ENCODE measurements around the gene E4F1. TPM values are rescaled to one million over a fixed set of nuclear protein-coding genes. Genes with fewer than 3 reads are reported as not detected.
"Not testable (repeated sequence)": the region's sequence is repeated elsewhere in the genome, so short reads cannot be mapped to it uniquely, and the experiment has no call there.

Gene E4F1
- total RNA-seq, 2 experiments from 2014 or later, result 25.6 to 29.4 TPM

DNA sequence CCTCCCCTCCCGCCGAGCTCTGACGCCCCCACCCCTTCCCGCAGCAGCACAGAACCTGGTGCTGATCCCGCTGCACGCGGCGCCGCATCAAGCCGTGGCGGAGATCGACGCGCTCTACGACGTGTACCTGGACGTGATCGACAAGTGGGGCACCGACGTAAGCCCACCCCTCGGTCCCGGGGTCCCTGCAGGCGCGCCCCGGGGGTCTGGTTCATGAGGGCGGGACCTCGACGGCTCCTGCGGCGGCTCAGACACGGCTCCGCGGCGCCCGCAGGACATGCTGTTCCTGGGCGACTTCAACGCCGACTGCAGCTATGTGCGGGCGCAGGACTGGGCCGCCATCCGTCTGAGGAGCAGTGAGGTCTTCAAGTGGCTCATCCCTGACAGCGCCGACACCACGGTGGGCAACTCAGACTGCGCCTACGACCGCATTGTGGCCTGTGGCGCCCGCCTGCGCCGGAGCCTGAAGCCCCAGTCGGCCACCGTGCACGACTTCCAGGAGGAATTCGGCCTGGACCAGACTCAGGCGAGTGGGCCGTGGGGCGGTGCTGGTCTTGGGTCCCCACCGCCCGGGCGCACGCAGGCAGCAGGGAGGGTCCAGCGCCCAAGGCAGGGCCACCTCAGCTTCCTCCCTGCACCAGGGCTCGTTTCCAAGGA is 14.2 kb downstream of the E4F1 start:
- POLR2A ChIA-PET, result no interaction called here
- CTCF ChIA-PET, result interaction anchor here (2.3 kb wide), 1 partner anchor 14 kb away, joined by 7 read pairs; the partner anchor contains the start of gene ECI1

GRCh38 chr16:2238150-2238837 is 14.9 kb downstream of the E4F1 start:
- CTCF ChIA-PET, result interaction anchor here (2.3 kb wide), 1 partner anchor 14 kb away, joined by 7 read pairs; the partner anchor contains the start of gene ECI1

DNA sequence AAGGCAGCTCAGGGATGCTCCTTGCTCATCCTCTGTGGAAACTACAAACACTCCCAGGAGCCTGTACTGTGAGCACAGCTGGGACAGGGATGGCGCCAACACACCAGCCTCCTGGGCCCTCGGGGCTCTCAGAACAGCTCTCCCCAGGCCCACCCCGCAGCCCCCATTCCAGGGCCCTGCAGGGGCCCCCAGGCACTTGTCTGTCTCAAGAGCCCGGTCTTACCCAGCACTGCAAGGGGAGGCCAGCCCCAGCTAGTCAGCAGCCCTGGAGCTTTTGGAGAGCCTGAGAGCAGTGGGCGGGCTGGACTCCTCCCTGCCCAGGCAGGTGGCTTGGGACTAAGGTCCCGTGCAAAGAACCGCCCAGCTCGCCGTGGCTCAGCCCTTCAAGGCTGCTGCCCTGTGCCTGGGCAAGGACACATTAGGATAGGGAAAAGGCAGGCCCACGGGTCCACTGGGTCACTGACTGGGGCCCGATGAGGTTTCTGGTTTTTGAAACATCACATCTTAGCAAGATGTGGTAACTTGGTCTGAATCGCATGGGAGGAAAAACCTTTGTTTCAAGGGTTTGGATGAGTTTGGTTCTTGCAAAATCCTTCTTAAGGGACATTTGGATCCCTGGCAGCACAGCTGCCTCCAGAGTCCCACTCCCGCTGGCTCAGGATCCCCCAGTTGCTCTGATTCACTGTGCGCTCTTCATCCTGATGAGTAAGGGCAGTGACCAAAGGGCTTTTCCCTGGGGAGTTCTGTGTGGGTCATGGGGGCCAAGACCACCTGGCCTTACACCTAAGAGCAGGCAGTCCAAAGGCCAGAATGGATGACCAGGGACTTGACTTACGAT is 15.7 kb downstream of the E4F1 start:
- CTCF ChIA-PET, result interaction anchor here (2.3 kb wide), 1 partner anchor 13 kb away, joined by 7 read pairs; the partner anchor contains the start of gene ECI1
- POLR2A ChIA-PET, result no interaction called here

More at GRCh38 chr16:2238150-2238837, 14.9 kb downstream of the E4F1 start:
- POLR2A ChIA-PET, result no interaction called here

DNA sequence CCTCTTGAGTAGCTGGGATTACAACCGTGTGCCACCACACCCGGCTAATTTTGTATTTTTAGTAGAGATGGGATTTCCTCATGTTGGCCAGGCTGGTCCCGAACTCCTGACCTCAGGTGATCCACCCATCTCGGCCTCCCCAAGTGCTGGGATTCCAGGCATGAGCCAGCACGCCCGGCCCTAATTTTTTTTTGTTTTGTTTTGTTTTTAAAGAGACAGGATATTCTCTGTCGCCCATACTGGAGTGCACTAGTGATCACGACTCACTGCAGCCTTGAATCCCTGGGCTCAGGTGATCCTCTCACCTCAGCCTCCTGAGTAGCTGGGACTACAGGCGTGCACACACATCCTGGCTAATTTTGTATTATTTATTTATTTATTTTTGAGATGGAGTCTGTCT is 16.9 kb downstream of the E4F1 start:
- CTCF ChIA-PET, result interaction anchor here (0.8 kb wide), 1 partner anchor 16 kb away, joined by 3 read pairs; no protein-coding TSS in a partner anchor
- POLR2A ChIA-PET, result not testable (repeated sequence)

- ChIA-PET POLR2A (no interaction called here), CTCF (interaction anchor here (1.5 kb wide), 1 partner anchor 20 kb away, joined by 3 read pairs; no protein-coding TSS in a partner anchor)
Measured at GRCh38 chr16:2242598-2242997, 19.2 kb downstream of the E4F1 start.

- CTCF ChIA-PET, result interaction anchor here (1.5 kb wide), 1 partner anchor 21 kb away, joined by 3 read pairs; no protein-coding TSS in a partner anchor
- POLR2A ChIA-PET, result no interaction called here
Measured at GRCh38 chr16:2243031-2243528, 19.7 kb downstream of the E4F1 start.

- ChIA-PET CTCF (interaction anchor here (1.5 kb wide), 1 partner anchor 21 kb away, joined by 3 read pairs; no protein-coding TSS in a partner anchor), POLR2A (no interaction called here)
Measured at GRCh38 chr16:2243781-2244180, 20.4 kb downstream of the E4F1 start.

- ChIA-PET CTCF (no interaction called here), POLR2A (no interaction called here)
Measured at GRCh38 chr16:2244301-2244700, 20.9 kb downstream of the E4F1 start.

- CTCF ChIA-PET, result no interaction called here
Measured at GRCh38 chr16:2244926-2245795, 21.8 kb downstream of the E4F1 start.

GRCh38 chr16:2246301-2246885 is 23.0 kb downstream of the E4F1 start:
- ChIA-PET CTCF (no interaction called here), POLR2A (no interaction called here)

More at GRCh38 chr16:2244926-2245795, 21.8 kb downstream of the E4F1 start:
- POLR2A ChIA-PET, result no interaction called here

- ChIA-PET POLR2A (interaction anchor here (0.5 to 2.1 kb wide), 9 partner anchors 14 to 882 kb away, joined by 3 to 14 read pairs (median 4); partner anchors contain the start of genes DNASE1L2, PGP and TRAF7), CTCF (interaction anchor here (1.3 to 2.5 kb wide), 9 partner anchors 12 to 242 kb away, joined by 3 to 15 read pairs (median 5); partner anchors contain the start of genes E4F1, PGP and RNPS1)
Measured at GRCh38 chr16:2250652-2251295, 27.4 kb downstream of the E4F1 start.

GRCh38 chr16:2251296-2252111 is 28.1 kb downstream of the E4F1 start, which contains the start of gene ECI1:
ECI1 (minus strand) TSS chr16:2251587; CDS start chr16:2251566, 21 bp downstream.
- ChIA-PET CTCF (interaction anchor here (1.3 to 2.5 kb wide), 9 partner anchors 13 to 243 kb away, joined by 3 to 15 read pairs (median 5); partner anchors contain the start of genes E4F1, PGP and RNPS1), POLR2A (interaction anchor here (0.5 to 2.1 kb wide), 9 partner anchors 15 to 287 kb away, joined by 3 to 14 read pairs (median 4); partner anchors contain the start of genes DNASE1L2, PGP and TRAF7)

DNA sequence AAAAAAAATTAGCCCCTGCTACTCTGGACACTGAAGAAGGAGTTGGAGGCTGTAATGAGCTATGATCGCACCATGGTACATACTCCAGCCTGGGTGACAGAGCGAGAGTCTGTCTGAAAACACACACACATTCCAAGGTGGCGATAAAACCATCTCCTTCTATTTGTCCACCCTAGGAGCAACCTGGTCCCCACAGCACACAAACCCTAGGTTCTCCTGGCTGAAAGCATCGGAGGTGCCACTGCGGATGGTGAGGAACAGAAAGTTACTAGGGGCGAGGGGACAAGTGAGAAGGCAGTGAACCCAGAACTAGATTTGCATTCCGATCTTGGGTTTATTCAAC is 29.4 kb downstream of the E4F1 start:
- POLR2A ChIA-PET, result interaction anchor here (0.5 to 1.2 kb wide), 2 partner anchors 16 to 40 kb away, joined by 4 to 5 read pairs; no protein-coding TSS in a partner anchor
- CTCF ChIA-PET, result interaction anchor here (1.8 to 2.0 kb wide), 2 partner anchors 14 to 58 kb away, joined by 7 read pairs; no protein-coding TSS in a partner anchor

GRCh38 chr16:2253293-2253692 is 29.9 kb downstream of the E4F1 start:
- POLR2A ChIA-PET, result interaction anchor here (1.0 kb wide), 1 partner anchor 10 kb away, joined by 4 read pairs; no protein-coding TSS in a partner anchor
- CTCF ChIA-PET, result interaction anchor here (0.9 kb wide), 1 partner anchor 10 kb away, joined by 3 read pairs; no protein-coding TSS in a partner anchor

GRCh38 chr16:2256531-2257140 is 33.2 kb downstream of the E4F1 start:
- CTCF ChIA-PET, result interaction anchor here (0.7 kb wide), 1 partner anchor 16 kb away, joined by 3 read pairs; no protein-coding TSS in a partner anchor
- POLR2A ChIA-PET, result interaction anchor here (0.6 kb wide), 1 partner anchor 60 kb away, joined by 5 read pairs; no protein-coding TSS in a partner anchor

DNA sequence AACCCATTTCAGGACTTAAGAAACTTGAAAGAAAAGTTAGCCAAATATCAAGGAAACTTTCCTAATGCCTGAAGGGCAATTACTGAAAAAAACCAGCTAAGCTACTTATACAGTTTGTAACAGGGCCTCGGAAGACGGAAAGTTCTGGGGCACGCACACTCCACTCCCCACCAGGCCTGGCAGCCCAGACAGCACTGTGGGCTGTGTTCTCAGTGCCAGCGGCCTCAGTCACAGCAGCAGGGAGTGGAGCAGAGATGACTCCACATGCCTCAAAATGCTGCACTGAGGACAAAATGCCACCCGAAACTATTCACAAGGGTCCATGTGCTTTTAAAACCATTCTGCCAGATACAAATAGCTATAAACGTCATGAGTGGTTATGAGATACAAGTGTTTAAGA is 34.3 kb downstream of the E4F1 start:
- POLR2A ChIA-PET, result no interaction called here
- CTCF ChIA-PET, result interaction anchor here (0.7 kb wide), 1 partner anchor 691 kb away, joined by 3 read pairs; no protein-coding TSS in a partner anchor

Measured in activated CD8-positive, alpha-beta memory T cell treated with anti-CD3 and anti-CD28 coated beads for 36 hours (primary cell).